GM10266 (cell line): ENCODE data around the gene MARVELD3.
"Not testable (repeated sequence)": the region's sequence is repeated elsewhere in the genome, so short reads cannot be mapped to it uniquely, and the experiment has no call there.

Experiments
- DNase-seq: peaks from one replicate; pipeline ENCODE4 v3.0.0; 2012; ENCODE audit errors: extremely low spot score
- CTCF ChIP-seq: IDR thresholded peaks from 2 replicates; pipeline ENCODE4 v1.5.1; 2012; ENCODE audit warnings: mild to moderate bottlenecking, low read depth; ENCODE audit not compliant: control insufficient read depth, insufficient read depth; ENCODE audit errors: missing control alignments

MARVELD3 gene

GRCh38 chr16:71672803-71673581 lies 47.0 kb downstream of the MARVELD3 start:
- DNase-seq: no peak
- no peak for TF ChIP-seq CTCF

GRCh38 chr16:71673582-71673973 lies 47.6 kb downstream of the MARVELD3 start:
- DNase-seq: no peak
- no peak for TF ChIP-seq CTCF

GRCh38 chr16:71674229-71674628 lies 48.2 kb downstream of the MARVELD3 start:
- TF ChIP-seq CTCF: no peak

GRCh38 chr16:71675380-71675779 lies 49.4 kb downstream of the MARVELD3 start:
- no peak for TF ChIP-seq CTCF
- no peak for DNase-seq

More at GRCh38 chr16:71674229-71674628, 48.2 kb downstream of the MARVELD3 start:
- DNase-seq: no peak

GRCh38 chr16:71676236-71676635 lies 50.3 kb downstream of the MARVELD3 start:
- no peak for DNase-seq

GRCh38 chr16:71681360-71681759 lies 55.4 kb downstream of the MARVELD3 start:
- no peak for TF ChIP-seq CTCF
- no peak for DNase-seq

More at GRCh38 chr16:71676236-71676635, 50.3 kb downstream of the MARVELD3 start:
- no peak for TF ChIP-seq CTCF

- not testable (repeated sequence) for DNase-seq
These were observed 58.3 kb downstream of the MARVELD3 start for GRCh38 chr16:71684280-71684679.
